DOHH2 (cell line): ENCODE data around the gene RPL41.
"Not testable (repeated sequence)": the region's sequence is repeated elsewhere in the genome, so short reads cannot be mapped to it uniquely, and the experiment has no call there.

Experiments
- H3F3A ChIP-seq: fragments of 200-600 bp; sonication (generic), shearing (Covaris generic); 2 replicates; pipeline ENCODE4 v1.6.0; 2016; ENCODE audit warnings: antibody characterized with exemption, mild to moderate bottlenecking; ENCODE audit not compliant: control insufficient read depth, insufficient read depth
- H3K27ac ChIP-seq: fragments of 200-600 bp; sonication (generic); 2 replicates; pipeline ENCODE4 v1.5.1; 2014; ENCODE audit warnings: low read depth, mild to moderate bottlenecking, low read length, moderate library complexity
- H3K27me3 ChIP-seq: fragments of 200-600 bp; sonication (generic); 2 replicates; pipeline ENCODE4 v1.6.1; 2014; ENCODE audit warnings: mild to moderate bottlenecking, low read length, mixed read lengths; ENCODE audit not compliant: control insufficient read depth
- H3K36me3 ChIP-seq: fragments of 200-600 bp; sonication (generic); 2 replicates; pipeline ENCODE4 v1.6.1; 2014; ENCODE audit warnings: mild to moderate bottlenecking, low read length, moderate library complexity, mixed read lengths; ENCODE audit not compliant: control insufficient read depth
- H3K4me1 ChIP-seq: fragments of 200-600 bp; sonication (generic); 2 replicates; pipeline ENCODE4 v1.6.1; 2014; ENCODE audit warnings: mild to moderate bottlenecking, low read length, mixed read lengths; ENCODE audit not compliant: control insufficient read depth
- H3K4me2 ChIP-seq: fragments of 200-600 bp; sonication (generic); 2 replicates; pipeline ENCODE4 v1.6.0; 2014; ENCODE audit warnings: mild to moderate bottlenecking, low read length, moderate library complexity
- H3K4me3 ChIP-seq: fragments of 200-600 bp; sonication (generic); 2 replicates; pipeline ENCODE4 v1.5.1; 2014; ENCODE audit warnings: mild to moderate bottlenecking, low read length, mixed read lengths
- H3K79me2 ChIP-seq: fragments of 200-600 bp; sonication (generic); 2 replicates; pipeline ENCODE4 v1.6.1; 2014; ENCODE audit warnings: mild to moderate bottlenecking, low read length, mixed read lengths; ENCODE audit not compliant: control insufficient read depth
- H3K9me2 ChIP-seq: fragments of 200-600 bp; sonication (generic); replicated peaks from 2 replicates; pipeline ENCODE4 v1.6.1; 2014; ENCODE audit warnings: mild to moderate bottlenecking, low read length, mixed read lengths; ENCODE audit not compliant: control insufficient read depth
- H3K9me3 ChIP-seq: fragments of 200-600 bp; sonication (generic); 2 replicates; pipeline ENCODE4 v1.6.1; 2014; ENCODE audit warnings: antibody characterized with exemption, low read length, mixed read lengths; ENCODE audit not compliant: control insufficient read depth, insufficient read depth
- H4K20me1 ChIP-seq: fragments of 200-600 bp; sonication (generic); 2 replicates; pipeline ENCODE4 v1.6.0; 2014; ENCODE audit warnings: low read depth, mild to moderate bottlenecking, antibody characterized with exemption, low read length, moderate library complexity; ENCODE audit not compliant: control insufficient read depth, insufficient read depth
- EZH2phosphoT487 ChIP-seq: fragments of 200-600 bp; sonication (generic); IDR thresholded peaks from 2 replicates; pipeline ENCODE4 v1.6.1; 2017; ENCODE audit warnings: borderline replicate concordance, mild to moderate bottlenecking, antibody characterized with exemption, low read length, moderate library complexity, mixed read lengths
- TF ChIP-seq, protein P1 (sequence below): fragments of 200-600 bp; sonication (generic); IDR thresholded peaks from one replicate; pipeline ENCODE4 v1.5.1; 2014; ENCODE audit warnings: antibody characterized with exemption, mild to moderate bottlenecking, low read depth, low read length; ENCODE audit not compliant: poor library complexity, severe bottlenecking

The RPL41 gene

DNA sequence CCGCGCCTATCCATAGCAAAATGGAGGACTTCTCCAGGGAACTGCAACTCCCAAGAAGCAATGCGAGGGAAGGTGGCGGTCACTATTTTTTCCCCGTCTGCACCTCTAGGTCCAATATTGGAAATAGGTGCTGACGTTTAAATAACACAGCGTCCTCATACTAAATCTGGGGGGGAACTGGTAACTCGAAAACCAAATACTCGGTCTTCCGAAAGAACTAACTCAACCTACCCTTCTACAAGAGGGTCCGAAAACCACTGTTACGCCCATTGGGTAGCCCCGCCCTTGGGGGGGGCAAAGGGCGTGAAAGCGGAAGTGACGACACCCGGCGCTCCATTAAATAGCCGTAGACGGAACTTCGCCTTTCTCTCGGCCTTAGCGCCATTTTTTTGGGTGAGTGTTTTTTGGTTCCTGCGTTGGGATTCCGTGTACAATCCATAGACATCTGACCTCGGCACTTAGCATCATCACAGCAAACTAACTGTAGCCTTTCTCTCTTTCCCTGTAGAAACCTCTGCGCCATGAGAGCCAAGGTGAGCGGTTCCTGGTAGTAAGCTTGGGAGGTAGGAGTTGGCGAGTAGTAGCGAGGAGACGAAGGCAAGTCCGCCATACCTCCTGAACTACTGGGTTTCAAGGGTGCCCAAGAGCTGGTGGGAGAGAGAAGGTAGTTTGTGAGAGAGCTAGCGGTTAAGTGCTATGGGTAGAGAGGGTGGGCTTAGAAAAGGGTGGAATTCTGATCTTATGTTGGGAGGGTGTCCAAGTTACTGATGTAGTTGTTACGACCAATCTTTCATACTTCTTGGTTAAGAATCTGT lies at the start of gene RPL41:
Gene RPL41, plus strand, starts transcription at position 367 of the 815 bp plus-strand sequence.
- Histone ChIP-seq H3F3A (peaks cover 61% of the 10 kb centered on the region), H4K20me1 (no peaks in the 10 kb centered on the region), H3K27ac (peak within 1 kb of the TSS; percentile 91), H3K9me2 (no peaks in the 10 kb centered on the region), H3K4me1 (peaks cover 25% of the 10 kb centered on the region), H3K36me3 (peaks cover 66% of the 10 kb centered on the region), H3K27me3 (no peaks in the 10 kb centered on the region), H3K9me3 (no peaks in the 10 kb centered on the region), H3K4me2 (peak within 1 kb of the TSS; percentile 99), H3K79me2 (peaks cover 33% of the 10 kb centered on the region), H3K4me3 (peak within 1 kb of the TSS; percentile 82)
- no peak for TF ChIP-seq EZH2phosphoT487
- TF ChIP-seq, protein P1, sequence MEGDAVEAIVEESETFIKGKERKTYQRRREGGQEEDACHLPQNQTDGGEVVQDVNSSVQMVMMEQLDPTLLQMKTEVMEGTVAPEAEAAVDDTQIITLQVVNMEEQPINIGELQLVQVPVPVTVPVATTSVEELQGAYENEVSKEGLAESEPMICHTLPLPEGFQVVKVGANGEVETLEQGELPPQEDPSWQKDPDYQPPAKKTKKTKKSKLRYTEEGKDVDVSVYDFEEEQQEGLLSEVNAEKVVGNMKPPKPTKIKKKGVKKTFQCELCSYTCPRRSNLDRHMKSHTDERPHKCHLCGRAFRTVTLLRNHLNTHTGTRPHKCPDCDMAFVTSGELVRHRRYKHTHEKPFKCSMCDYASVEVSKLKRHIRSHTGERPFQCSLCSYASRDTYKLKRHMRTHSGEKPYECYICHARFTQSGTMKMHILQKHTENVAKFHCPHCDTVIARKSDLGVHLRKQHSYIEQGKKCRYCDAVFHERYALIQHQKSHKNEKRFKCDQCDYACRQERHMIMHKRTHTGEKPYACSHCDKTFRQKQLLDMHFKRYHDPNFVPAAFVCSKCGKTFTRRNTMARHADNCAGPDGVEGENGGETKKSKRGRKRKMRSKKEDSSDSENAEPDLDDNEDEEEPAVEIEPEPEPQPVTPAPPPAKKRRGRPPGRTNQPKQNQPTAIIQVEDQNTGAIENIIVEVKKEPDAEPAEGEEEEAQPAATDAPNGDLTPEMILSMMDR: no peak

DNA sequence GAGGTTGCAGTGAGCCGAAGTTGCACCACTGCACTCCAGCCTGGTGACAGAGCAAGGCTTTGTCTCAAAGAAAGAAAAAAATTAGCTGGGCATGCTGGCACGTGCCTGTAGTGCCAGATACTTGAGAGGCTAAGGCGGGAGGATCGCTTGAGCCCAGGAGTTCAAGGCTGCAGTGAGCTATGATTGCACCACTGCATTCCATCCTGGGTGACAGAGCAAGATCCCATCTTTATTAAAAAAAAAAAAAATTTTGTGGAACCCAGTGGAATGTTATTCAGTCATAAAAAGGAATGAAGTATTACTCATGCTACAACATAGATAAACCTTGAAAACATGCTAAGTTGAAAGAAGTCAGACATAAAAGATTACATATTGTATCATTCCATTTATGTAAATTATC lies 44.8 kb upstream of the RPL41 start:
- H3K27me3 ChIP-seq: no peaks in the 10 kb centered on the region
- no peaks in the 10 kb centered on the region for H3K9me2 ChIP-seq
- H3K4me3 ChIP-seq: no peak overlapping the region
- no peak overlapping the region for H3K4me2 ChIP-seq
- H4K20me1 ChIP-seq: no peaks in the 10 kb centered on the region
- no peaks in the 10 kb centered on the region for H3K36me3 ChIP-seq
- H3K9me3 ChIP-seq: no peaks in the 10 kb centered on the region
- H3K27ac ChIP-seq: no peak overlapping the region
- TF ChIP-seq EZH2phosphoT487: no peak
- TF ChIP-seq, protein P1: no peak
- no peaks in the 10 kb centered on the region for H3F3A ChIP-seq
- H3K79me2 ChIP-seq: no peaks in the 10 kb centered on the region
- no peaks in the 10 kb centered on the region for H3K4me1 ChIP-seq

DNA sequence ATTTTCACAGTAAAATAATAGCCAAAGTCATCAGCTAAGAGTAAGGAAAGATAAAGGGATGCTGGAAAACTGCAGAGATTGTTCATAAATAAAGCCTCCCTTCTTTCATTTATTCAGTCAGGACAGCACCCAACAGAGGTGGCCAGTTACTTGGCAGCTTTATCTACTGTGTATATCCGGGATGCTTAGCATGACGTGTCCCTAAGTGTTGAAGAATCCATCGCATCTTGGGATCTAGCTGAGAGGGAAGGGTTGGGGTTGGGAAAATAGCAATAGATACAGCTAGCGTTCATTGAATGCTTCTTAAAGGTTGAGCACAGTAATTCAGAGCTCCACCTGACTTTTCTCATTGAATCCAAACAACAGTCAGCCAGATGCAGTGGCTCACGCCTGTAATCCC lies 42.0 kb upstream of the RPL41 start:
- Histone ChIP-seq H3K36me3 (no peaks in the 10 kb centered on the region), H3K4me2 (no peak overlapping the region), H3K27me3 (no peaks in the 10 kb centered on the region), H3K9me3 (no peaks in the 10 kb centered on the region), H3K4me3 (no peak overlapping the region), H3K27ac (no peak overlapping the region), H3K9me2 (no peaks in the 10 kb centered on the region), H4K20me1 (no peaks in the 10 kb centered on the region), H3F3A (no peaks in the 10 kb centered on the region), H3K4me1 (peaks cover under 1% of the 10 kb centered on the region; the same call in 1 of the 2 replicates), H3K79me2 (no peaks in the 10 kb centered on the region)
- no peak for TF ChIP-seq EZH2phosphoT487
- TF ChIP-seq, protein P1: no peak

DNA sequence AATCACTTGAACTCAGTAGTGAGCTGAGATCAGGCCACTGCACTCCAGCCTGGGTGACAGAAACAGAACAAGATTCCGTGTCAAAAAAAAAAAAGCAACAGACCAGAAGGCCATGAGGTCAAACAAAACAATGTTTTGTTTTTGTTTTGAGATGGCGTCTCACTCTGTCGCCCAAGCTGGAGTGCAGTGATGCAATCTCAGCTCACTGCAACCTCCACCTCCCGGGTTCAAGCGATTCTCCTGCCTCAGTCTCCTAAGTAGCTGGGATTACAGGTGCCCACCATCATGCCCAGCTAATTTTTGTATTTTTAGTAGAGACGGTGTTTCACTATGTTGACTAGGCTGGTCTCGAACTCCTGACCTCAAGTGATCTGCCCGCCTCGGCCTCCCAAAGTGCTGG lies 38.5 kb upstream of the RPL41 start:
- Histone ChIP-seq H3K27me3 (peaks cover 26% of the 10 kb centered on the region), H3K4me1 (peaks cover 10% of the 10 kb centered on the region)
- H3K4me2 ChIP-seq, H4K20me1 ChIP-seq, H3F3A ChIP-seq, H3K4me3 ChIP-seq, H3K9me3 ChIP-seq, H3K79me2 ChIP-seq, H3K36me3 ChIP-seq, H3K27ac ChIP-seq, H3K9me2 ChIP-seq: not testable (repeated sequence)
